HG02623 (cell line): Measurements from ENCODE around the gene TMEM263.
A peak's percentile ranks its signal among the peaks of the same experiment; 100 is the strongest.
"Not testable (repeated sequence)": the region's sequence is repeated elsewhere in the genome, so short reads cannot be mapped to it uniquely, and the experiment has no call there.

Experiments used
- ATAC-seq: cut with Tn5 transposase; IDR thresholded peaks from one replicate; pipeline ENCODE4 v1.9.1; 2021; ENCODE audit warnings: moderate library complexity; ENCODE audit not compliant: unreplicated experiment

Gene TMEM263

GRCh38 chr12:106955377-106956047, at the start of gene TMEM263:
Gene TMEM263 (plus strand): TSS chr12:106955907. CDS start chr12:106967117, 11,210 bp downstream.
- ATAC-seq = peak; percentile 82

- no peak for ATAC-seq
Observed at GRCh38 chr12:106906715-106907114, 49.0 kb upstream of the TMEM263 start.

GRCh38 chr12:106907411-106907810, 48.3 kb upstream of the TMEM263 start:
- ATAC-seq = no peak

- no peak for ATAC-seq
Observed at GRCh38 chr12:106907846-106908245, 47.9 kb upstream of the TMEM263 start.

- ATAC-seq = no peak
Observed at GRCh38 chr12:106908561-106908960, 47.1 kb upstream of the TMEM263 start.

- peak; percentile 62 for ATAC-seq
Observed at GRCh38 chr12:106910202-106910601, 45.5 kb upstream of the TMEM263 start.

GRCh38 chr12:106911581-106911980, 44.1 kb upstream of the TMEM263 start:
- no peak for ATAC-seq

- no peak for ATAC-seq
Observed at GRCh38 chr12:106913456-106913855, 42.3 kb upstream of the TMEM263 start.

GRCh38 chr12:106914796-106915634, 40.7 kb upstream of the TMEM263 start:
- peak; percentile 56 for ATAC-seq

- no peak for ATAC-seq
Observed at GRCh38 chr12:106915635-106916026, 40.1 kb upstream of the TMEM263 start.

- ATAC-seq = no peak
Observed at GRCh38 chr12:106917503-106917902, 38.2 kb upstream of the TMEM263 start.

- no peak for ATAC-seq
Observed at GRCh38 chr12:106918746-106919145, 37.0 kb upstream of the TMEM263 start.

GRCh38 chr12:106919910-106920544, 35.7 kb upstream of the TMEM263 start:
- ATAC-seq = no peak

GRCh38 chr12:106921976-106922375, 33.7 kb upstream of the TMEM263 start:
- not testable (repeated sequence) for ATAC-seq

GRCh38 chr12:106923594-106923993, 32.1 kb upstream of the TMEM263 start:
- not testable (repeated sequence) for ATAC-seq

- ATAC-seq = no peak
Observed at GRCh38 chr12:106924268-106924861, 31.3 kb upstream of the TMEM263 start.

- no peak for ATAC-seq
Observed at GRCh38 chr12:106926657-106927056, 29.1 kb upstream of the TMEM263 start.

GRCh38 chr12:106934277-106934676, 21.4 kb upstream of the TMEM263 start:
- no peak for ATAC-seq

GRCh38 chr12:106941481-106942156, 14.1 kb upstream of the TMEM263 start:
- ATAC-seq = no peak

GRCh38 chr12:106942775-106943174, 12.9 kb upstream of the TMEM263 start:
- ATAC-seq = no peak
